DMS79 (cell line): ENCODE data around the gene SSU72.
"Not testable (repeated sequence)": the region's sequence is repeated elsewhere in the genome, so short reads cannot be mapped to it uniquely, and the experiment has no call there.

Experiments used
- DNase-seq: peaks from one replicate; lab custom pipeline; 2025; lab: John Stamatoyannopoulos, UW

The SSU72 gene

DNA sequence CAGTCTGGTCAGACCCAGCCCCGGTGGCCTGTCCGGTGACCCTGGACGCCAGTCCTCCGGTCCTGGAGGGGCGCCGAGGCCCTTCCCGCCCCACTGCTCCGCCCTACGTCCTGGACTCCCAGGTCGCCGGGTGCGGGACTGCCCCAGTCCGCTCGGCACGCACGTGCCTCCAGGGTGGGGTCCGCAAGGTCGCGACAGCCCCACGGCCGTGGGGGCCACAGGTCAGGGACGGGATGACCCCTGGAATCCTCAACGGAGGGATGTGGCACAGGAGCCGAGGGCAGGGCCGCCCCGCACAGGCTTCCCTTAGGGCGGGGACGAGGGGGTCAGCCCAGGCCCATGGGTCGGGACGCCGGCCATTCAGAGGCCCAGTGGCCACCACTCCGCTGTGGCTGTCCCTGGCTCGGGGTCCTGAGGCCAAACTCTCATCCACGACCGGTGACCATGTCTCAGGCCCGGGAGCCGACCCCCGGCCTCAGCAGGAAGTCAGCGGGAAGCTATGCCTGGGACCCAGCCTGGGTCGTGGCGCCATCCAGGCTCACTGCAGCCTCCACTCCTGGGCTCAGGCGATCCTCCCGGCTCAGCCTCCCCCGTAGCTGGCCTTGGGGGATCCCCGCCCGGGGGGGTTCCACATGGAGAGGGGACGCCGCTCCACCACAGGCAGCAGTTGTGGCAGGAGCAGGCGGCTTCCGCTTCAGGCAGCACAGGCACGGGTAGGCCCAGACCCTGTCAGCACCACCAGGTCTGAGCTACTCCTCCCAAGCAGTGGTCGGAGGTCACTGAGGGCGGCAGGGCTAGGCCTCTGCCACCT is 33.6 kb downstream of the SSU72 start:
- no peak for DNase-seq

DNA sequence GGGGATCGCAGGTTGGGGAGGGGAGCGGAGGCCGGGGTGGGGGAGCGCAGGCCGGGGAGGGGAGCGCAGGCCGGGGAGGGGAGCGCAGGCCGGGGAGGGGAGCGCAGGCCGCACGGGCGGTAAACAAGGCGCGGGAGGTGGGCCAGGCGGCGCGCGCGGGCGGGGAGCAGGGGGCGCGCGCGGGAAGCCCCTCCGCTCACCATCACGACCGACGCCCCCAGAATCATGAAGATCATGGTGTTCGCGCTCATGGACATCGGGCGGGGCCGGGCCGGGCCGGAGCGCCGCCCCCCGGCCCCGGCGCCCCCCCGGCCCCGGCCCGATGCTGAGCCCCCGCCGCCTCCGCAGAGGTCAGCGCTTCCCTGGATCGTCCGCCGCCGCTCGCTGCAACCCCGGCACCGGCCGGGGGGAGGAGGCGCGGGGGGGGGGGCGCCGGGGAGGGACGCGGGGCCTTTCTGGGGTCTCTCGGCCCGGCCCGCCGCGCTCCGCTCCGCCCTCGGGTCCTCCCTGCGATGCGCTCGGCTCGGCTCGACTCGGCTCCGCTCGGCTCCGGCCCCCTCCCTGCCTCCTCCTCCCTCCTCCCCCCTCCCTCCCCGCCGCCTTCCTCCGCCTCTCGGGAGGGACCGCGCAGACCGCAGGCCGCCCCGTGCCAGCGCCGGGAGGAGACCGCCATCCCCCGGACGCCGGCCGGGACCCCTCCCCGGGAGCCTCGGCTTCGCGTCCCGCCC is 34.4 kb downstream of the SSU72 start, which contains the start of gene TMEM240:
Gene TMEM240, minus strand, starts transcription at position 535 of the 728 bp plus-strand sequence. Its CDS starts 278 bp downstream, at position 257.
- DNase-seq, result peak; percentile 25

DNA sequence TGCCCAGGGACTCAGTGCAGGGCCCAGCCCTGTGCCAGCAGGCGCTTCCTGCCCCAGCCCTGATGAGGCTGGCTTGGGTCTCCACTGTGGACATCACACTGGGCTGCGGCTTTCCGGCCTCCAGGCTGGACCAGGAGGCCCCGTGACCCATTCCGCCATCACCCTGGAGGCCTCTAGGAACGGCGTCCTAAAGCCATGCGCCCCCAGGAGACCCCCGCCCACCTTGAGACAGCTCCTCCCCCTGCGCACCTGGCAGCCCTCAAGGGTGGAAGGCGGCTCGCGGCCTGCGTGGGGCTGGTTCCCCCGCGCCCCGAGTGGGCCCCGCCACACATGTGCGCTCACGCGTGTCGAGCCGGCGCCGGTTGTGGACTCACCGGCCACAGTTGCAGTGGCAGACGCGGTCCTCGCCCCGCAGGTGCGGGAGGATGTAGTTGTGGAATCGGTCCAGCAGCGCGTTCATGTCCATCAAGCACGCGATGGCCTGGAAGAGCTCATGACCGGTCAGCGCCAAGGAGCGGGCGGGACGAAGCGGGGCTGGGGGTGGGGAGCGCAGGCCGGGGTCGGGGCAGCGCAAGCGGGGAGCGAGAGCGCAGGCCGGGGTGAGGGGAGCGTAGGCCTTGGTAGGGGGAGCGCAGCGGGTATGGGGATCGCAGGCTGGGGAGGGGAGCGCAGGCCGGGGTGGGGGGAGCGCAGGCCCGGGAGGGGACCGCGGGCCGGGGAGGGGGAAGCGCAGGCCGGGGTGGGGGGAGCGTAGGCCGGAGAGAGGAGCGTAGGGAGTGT is 35.2 kb downstream of the SSU72 start:
- no peak for DNase-seq

- no peak for DNase-seq
Measured at GRCh38 chr1:1538989-1539309, 35.7 kb downstream of the SSU72 start.

DNA sequence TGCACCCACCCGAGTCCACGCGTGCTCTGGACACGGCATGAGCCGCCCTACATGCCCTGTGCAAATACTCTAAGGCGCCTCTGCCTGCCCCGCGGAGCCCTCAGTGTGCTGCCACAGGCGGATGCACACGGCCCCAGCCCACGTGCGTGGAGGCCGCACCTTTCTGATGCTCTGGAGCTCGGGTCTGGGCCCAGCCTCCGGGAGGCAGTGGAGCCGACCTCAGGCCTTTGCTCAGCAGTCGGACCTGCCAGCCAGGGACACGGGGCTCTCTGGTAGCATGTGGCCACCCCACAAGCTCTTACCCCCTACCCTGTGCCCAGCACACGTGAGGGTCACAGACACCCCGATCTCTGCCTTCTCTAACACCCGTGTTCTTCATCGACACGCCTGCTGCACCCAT is 36.3 kb downstream of the SSU72 start:
- no peak for DNase-seq

- DNase-seq, result no peak
Measured at GRCh38 chr1:1537626-1538250, 36.9 kb downstream of the SSU72 start.

- DNase-seq, result no peak
Measured at GRCh38 chr1:1536938-1537546, 37.6 kb downstream of the SSU72 start.

DNA sequence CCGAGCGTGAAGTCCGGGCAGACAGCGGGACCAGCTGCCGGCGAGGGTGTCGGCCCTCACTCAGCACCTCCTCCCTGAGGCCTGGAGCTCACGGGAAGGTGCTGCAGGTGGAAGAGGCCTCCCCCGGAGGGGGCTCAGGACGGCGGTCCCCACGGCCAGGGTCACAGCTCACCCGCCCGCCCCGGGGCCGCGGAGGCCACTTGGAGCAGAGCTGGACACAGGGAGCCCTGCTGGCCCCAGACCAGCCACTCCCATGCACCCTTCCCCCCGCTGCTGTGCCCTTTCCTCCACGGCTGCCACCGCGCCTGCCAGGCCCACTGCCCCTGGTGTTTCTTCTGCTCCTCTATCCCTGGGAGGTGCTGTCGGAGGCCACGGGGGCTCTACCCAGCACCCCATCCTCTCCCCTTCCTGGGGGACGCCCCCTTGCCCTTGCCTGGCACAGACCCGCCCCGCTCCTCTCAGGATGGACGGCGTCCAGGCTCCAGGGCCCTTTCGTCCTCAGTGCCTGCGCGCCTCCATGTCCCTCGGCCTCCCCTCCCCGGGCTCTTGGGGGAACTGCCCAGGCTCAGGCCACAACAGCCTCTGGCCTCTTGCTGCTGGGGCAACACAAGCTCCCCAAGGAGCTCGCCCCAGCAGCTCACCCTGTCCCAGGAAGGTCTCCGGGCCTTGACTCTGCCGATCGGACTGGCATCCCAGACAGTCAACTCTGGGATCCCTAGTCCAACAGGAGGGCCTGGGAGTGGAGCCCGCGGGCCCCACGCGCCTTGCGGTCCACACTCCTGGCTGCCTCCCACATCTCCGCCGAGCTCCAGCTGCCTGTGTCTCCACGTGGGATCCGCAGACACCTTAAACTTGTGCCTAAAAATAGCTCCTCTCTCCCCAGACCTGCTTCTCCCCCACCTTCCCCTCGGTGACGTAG is 38.4 kb downstream of the SSU72 start:
- no peak for DNase-seq

GRCh38 chr1:1535201-1536018 is 39.3 kb downstream of the SSU72 start:
- no peak for DNase-seq

- DNase-seq, result no peak
Measured at GRCh38 chr1:1534401-1535154, 40.1 kb downstream of the SSU72 start.

- DNase-seq, result not testable (repeated sequence)
Measured at GRCh38 chr1:1533894-1534291, 40.8 kb downstream of the SSU72 start.

GRCh38 chr1:1533176-1533893 is 41.3 kb downstream of the SSU72 start:
- not testable (repeated sequence) for DNase-seq

GRCh38 chr1:1531947-1532346 is 42.7 kb downstream of the SSU72 start:
- no peak for DNase-seq

DNA sequence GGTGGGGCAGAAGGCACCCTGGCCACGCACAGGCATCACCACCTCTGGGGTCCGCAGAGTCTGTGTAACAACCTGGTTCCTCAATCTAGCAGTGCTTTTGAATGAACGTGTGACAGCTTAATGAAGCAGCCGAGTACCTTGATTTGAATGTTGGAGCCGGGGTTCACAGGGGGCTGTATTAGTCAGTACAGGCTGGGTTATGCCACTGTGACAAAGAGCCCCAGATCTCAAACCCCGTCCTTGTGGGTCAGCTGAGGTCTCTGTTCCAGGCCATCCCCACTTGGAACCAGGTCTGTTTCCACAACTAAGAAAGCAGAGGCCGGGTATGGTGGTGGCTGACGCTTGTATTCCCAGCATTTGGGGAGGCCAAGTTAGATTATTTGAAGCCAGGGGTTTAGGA is 44.7 kb downstream of the SSU72 start:
- DNase-seq, result no peak

DNA sequence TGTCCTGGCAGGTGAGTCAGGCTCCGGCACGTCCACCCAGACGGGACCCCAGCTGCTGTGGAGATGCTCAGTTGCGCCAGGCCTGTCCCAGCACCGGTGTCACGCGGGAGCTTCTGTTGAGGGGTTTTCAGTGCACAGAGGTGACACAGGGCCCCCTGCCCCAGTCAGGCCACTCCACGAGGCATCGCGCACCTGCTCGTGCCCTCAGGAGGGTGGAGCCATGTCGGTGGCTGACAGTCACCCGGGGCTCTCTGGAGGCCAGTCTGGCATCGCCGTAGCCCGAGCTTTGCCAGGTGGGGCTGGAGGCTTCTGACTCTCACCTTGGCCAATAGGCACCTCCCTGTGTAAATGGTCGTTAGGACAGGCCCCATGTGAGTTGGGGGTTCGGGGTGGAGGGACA is 45.3 kb downstream of the SSU72 start:
- DNase-seq, result no peak

DNA sequence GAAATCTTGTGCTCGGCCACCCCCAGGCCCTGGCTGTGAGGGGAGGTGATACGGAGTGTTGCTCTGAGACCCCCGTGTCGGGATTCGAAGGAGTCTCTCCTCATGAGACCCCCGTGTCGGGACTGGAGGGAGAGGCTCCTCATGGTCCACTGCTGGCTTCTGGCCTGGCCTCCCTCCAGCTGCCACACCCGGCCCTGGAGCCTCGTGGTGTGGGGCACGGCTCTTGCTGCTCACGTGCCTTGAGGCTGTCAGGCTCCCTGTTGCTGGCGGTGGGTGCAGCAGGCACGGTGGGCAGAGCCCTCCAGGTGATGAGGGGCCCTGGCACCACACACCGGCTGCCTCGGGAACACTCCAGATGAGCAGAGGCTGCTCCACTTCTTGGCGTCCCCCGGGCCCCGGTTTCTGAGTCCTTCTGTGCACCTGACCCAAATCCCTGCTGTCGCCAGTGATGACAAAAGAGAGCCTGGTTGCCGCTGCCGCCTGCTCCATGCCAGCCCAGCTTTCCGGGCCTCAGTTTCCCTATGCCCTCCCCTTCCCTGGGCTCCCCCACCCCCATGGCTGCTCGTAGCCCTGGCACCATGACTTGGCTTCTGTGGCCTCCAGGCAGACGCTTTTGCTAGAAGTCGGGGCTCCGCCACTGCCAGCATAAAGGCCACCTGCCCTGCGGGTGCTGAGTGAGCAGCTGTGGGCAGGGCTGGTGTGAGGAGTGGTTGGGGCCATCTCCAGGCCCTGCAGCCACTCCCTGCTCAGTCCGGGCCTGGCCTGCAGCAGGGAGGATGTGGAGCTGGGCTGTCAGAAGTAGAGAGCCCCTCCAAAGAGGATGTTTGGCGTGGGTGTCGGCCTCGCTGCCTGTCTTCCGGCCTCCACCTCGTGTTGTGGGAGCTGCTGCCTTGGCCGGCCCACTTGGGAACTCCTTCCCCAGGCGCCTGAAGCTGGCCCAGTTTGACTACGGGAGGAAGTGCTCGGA is 46.1 kb downstream of the SSU72 start:
- DNase-seq, result no peak
